WI38 (cell line): Measurements from ENCODE around the gene NEK7.
"Not testable (repeated sequence)": the region's sequence is repeated elsewhere in the genome, so short reads cannot be mapped to it uniquely, and the experiment has no call there.

Experiments
- H3K4me3 ChIP-seq: 2 replicates; pipeline ENCODE4 v1.5.1; 2011; ENCODE audit warnings: low read depth, mild to moderate bottlenecking, control low read depth, low read length
- CTCF ChIP-seq: IDR thresholded peaks from 2 replicates; pipeline ENCODE4 v1.5.1; 2012; ENCODE audit warnings: low read depth, mild to moderate bottlenecking, control low read depth, low read length

The NEK7 gene

GRCh38 chr1:198125995-198126735, 30.6 kb upstream of the NEK7 start:
- TF ChIP-seq CTCF, result no peak

GRCh38 chr1:198128533-198128932, 28.3 kb upstream of the NEK7 start:
- H3K4me3 ChIP-seq, result no peak overlapping the region

More at GRCh38 chr1:198125995-198126735, 30.6 kb upstream of the NEK7 start:
- no peak overlapping the region for H3K4me3 ChIP-seq

GRCh38 chr1:198130053-198130452, 26.7 kb upstream of the NEK7 start:
- not testable (repeated sequence) for H3K4me3 ChIP-seq

More at GRCh38 chr1:198128533-198128932, 28.3 kb upstream of the NEK7 start:
- no peak for TF ChIP-seq CTCF

- no peak for TF ChIP-seq CTCF
- H3K4me3 ChIP-seq, result no peak overlapping the region
These were observed 24.6 kb upstream of the NEK7 start for GRCh38 chr1:198132060-198132781.

- H3K4me3 ChIP-seq, result no peak overlapping the region
- no peak for TF ChIP-seq CTCF
These were observed 22.5 kb upstream of the NEK7 start for GRCh38 chr1:198134252-198134651.

GRCh38 chr1:198135366-198135765, 21.4 kb upstream of the NEK7 start:
- no peak for TF ChIP-seq CTCF
- no peak overlapping the region for H3K4me3 ChIP-seq

- no peak for TF ChIP-seq CTCF
- no peak overlapping the region for H3K4me3 ChIP-seq
These were observed 15.0 kb upstream of the NEK7 start for GRCh38 chr1:198141668-198142351.
